ENCODE data around the gene SAC3D1. TPM values are rescaled to one million over a fixed set of nuclear protein-coding genes. Genes with fewer than 3 reads are reported as not detected.

Gene SAC3D1
- polyA plus RNA-seq, 3 donors: 4.4 to 14.1 (median 6.7) TPM

DNA sequence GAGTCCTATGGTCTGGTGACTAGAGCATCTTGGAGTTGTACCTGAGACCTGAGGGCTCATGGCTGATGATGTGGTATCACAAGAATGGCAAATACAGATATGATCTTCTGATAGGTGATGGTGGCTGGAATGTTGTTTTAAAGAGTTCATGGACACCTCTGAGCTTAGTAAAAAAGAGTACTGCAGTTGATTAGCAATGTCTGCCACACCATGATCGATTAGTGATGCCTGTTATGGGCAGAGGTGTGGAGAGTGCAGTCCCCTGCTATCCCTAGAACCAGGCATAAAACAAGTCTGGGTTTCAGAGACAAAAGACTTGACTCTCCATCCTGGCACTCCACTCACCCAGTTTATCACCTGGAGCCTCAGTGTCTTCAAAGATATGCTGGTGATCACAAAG lies 42.9 kb upstream of the SAC3D1 start:
- H3K4me3 Mint-ChIP-seq: no peak overlapping the region
- Histone ChIP-seq H4K20me1 (ENCODE audit: insufficient read depth, low read length) (no peaks in the 10 kb centered on the region), H3K36me3 (replicated peaks in 1 of 2; ENCODE audit: control insufficient read depth in 1 of 2, insufficient read depth in 2 of 2, low read length in 2 of 2) (no peaks in the 10 kb centered on the region), H3K4me1 (ENCODE audit: control insufficient read depth in 1 of 2, insufficient read depth in 2 of 2, low read length in 2 of 2) (peaks cover 14 to 16% of the 10 kb centered on the region in 2 donors), H3K4me2 (replicated peaks; ENCODE audit: extremely low read depth, low read length, poor library complexity, severe bottlenecking) (no peak overlapping the region), H3K9ac (ENCODE audit: insufficient read depth, low read length, poor library complexity, severe bottlenecking) (no peak overlapping the region), H3K79me2 (ENCODE audit: insufficient read depth, low read length) (no peaks in the 10 kb centered on the region), H3K27me3 (ENCODE audit: control insufficient read depth in 2 of 2, insufficient read depth in 2 of 2, low read length in 2 of 2) (no peaks in the 10 kb centered on the region), H3K9me3 (replicated peaks in 1 of 2; ENCODE audit: control insufficient read depth in 1 of 2, insufficient read depth in 1 of 2, low read length in 2 of 2) (no peaks in the 10 kb centered on the region), H3K27ac (ENCODE audit: low read depth in 1 of 2, low read length in 2 of 2) (no peak overlapping the region), H2AFZ (ENCODE audit: insufficient read depth, low read depth, low read length, poor library complexity, severe bottlenecking) (no peak overlapping the region), H3K4me3 (replicated peaks in 1 of 3; ENCODE audit: low read depth in 2 of 3, low read length in 3 of 3) (no peak overlapping the region)
- H3K9me3 Mint-ChIP-seq: no peaks in the 10 kb centered on the region
- no peak for DNase-seq
- TF ChIP-seq, protein P1, sequence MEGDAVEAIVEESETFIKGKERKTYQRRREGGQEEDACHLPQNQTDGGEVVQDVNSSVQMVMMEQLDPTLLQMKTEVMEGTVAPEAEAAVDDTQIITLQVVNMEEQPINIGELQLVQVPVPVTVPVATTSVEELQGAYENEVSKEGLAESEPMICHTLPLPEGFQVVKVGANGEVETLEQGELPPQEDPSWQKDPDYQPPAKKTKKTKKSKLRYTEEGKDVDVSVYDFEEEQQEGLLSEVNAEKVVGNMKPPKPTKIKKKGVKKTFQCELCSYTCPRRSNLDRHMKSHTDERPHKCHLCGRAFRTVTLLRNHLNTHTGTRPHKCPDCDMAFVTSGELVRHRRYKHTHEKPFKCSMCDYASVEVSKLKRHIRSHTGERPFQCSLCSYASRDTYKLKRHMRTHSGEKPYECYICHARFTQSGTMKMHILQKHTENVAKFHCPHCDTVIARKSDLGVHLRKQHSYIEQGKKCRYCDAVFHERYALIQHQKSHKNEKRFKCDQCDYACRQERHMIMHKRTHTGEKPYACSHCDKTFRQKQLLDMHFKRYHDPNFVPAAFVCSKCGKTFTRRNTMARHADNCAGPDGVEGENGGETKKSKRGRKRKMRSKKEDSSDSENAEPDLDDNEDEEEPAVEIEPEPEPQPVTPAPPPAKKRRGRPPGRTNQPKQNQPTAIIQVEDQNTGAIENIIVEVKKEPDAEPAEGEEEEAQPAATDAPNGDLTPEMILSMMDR (IDR thresholded peaks at IDR 0.05): no peak
- no peak overlapping the region for H3K27ac Mint-ChIP-seq
- WGBS (ENCODE audit: insufficient coverage): no CpG with 5 or more reads among the region's 1 CpG
- peaks cover 29% of the 10 kb centered on the region for H3K4me1 Mint-ChIP-seq
- H3K36me3 Mint-ChIP-seq: peaks cover 4 to 9% of the 10 kb centered on the region in 2 donors
- intact Hi-C loops (cut with micrococcal nuclease): no loop called here
- H3K27me3 Mint-ChIP-seq (ENCODE audit: low read depth in 3 of 3): peaks cover 3 to 5% (median 4%) of the 10 kb centered on the region in 3 donors

DNA sequence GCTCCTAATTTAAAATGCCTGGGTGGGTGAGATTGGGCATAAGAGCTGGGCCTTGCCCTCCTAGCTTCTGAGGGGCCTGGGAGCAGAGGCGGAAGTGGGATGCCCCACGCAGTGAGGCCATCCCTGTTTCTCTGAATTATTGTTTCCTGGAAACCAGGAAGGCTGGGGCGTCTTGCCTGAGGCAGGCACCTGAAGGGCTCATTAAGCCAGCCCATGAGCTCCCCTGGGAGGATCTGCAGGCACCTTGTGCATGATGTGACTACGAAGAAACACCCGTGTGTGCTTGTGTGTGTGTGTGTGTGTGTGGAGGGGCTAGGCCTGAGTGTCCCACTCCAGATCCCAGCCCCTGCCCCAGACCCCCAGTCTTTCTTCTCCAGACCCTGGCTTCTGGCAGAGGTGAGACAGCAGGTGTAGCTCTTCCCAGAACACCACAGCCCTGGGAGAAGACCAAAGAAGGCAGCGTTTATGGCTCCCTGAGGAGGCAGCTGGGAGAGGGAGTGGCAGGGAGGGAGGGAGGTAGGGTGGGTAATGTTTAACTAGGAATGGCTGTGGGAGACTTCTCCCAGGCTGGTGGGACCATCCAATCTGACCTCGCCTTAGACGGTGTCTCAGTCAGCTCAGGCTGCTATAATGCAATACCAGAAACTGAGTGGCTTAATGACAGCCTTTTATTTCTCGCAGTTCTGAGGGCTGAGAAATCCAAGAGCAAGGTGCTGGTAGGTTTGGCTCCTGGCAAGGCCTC lies 42.1 kb upstream of the SAC3D1 start:
- peaks cover 2 to 8% of the 10 kb centered on the region in 2 donors for H3K36me3 Mint-ChIP-seq
- no peaks in the 10 kb centered on the region for H4K20me1 ChIP-seq (ENCODE audit: insufficient read depth, low read length)
- no peak overlapping the region for H3K4me3 Mint-ChIP-seq
- H3K9me3 ChIP-seq (replicated peaks in 1 of 2; ENCODE audit: control insufficient read depth in 1 of 2, insufficient read depth in 1 of 2, low read length in 2 of 2): no peaks in the 10 kb centered on the region
- no peak overlapping the region for H3K4me2 ChIP-seq (replicated peaks; ENCODE audit: extremely low read depth, low read length, poor library complexity, severe bottlenecking)
- no peak overlapping the region for H3K27ac ChIP-seq (ENCODE audit: low read depth in 1 of 2, low read length in 2 of 2)
- intact Hi-C loops (cut with micrococcal nuclease): no loop called here
- H3K4me3 ChIP-seq (replicated peaks in 1 of 3; ENCODE audit: low read depth in 2 of 3, low read length in 3 of 3): no peak overlapping the region
- no peaks in the 10 kb centered on the region for H3K36me3 ChIP-seq (replicated peaks in 1 of 2; ENCODE audit: control insufficient read depth in 1 of 2, insufficient read depth in 2 of 2, low read length in 2 of 2)
- peak overlapping the region in 2 of 7 donors; percentile 7 to 62 for H3K27ac Mint-ChIP-seq
- 85% methylated on average over 7 of the region's 9 CpGs for WGBS (ENCODE audit: insufficient coverage)
- H3K4me1 ChIP-seq (ENCODE audit: control insufficient read depth in 1 of 2, insufficient read depth in 2 of 2, low read length in 2 of 2): peaks cover 14 to 16% of the 10 kb centered on the region in 2 donors
- H3K27me3 Mint-ChIP-seq (ENCODE audit: low read depth in 3 of 3): peaks cover 3 to 5% (median 4%) of the 10 kb centered on the region in 3 donors
- no peak overlapping the region for H3K9ac ChIP-seq (ENCODE audit: insufficient read depth, low read length, poor library complexity, severe bottlenecking)
- no peak for DNase-seq
- H3K4me1 Mint-ChIP-seq: peaks cover 28% of the 10 kb centered on the region
- no peaks in the 10 kb centered on the region for H3K79me2 ChIP-seq (ENCODE audit: insufficient read depth, low read length)
- H3K9me3 Mint-ChIP-seq: no peaks in the 10 kb centered on the region
- TF ChIP-seq, protein P1 (IDR thresholded peaks at IDR 0.05): no peak
- H3K27me3 ChIP-seq (ENCODE audit: control insufficient read depth in 2 of 2, insufficient read depth in 2 of 2, low read length in 2 of 2): no peaks in the 10 kb centered on the region
- no peak overlapping the region for H2AFZ ChIP-seq (ENCODE audit: insufficient read depth, low read depth, low read length, poor library complexity, severe bottlenecking)
